GM21576 (cell line): ENCODE measurements around the gene KCNE1.

ENCODE experiments used
- ATAC-seq: cut with Tn5 transposase; IDR thresholded peaks from one replicate; pipeline ENCODE4 v1.9.1; 2021; ENCODE audit warnings: mild to moderate bottlenecking, moderate library complexity; ENCODE audit not compliant: unreplicated experiment

Gene KCNE1

DNA sequence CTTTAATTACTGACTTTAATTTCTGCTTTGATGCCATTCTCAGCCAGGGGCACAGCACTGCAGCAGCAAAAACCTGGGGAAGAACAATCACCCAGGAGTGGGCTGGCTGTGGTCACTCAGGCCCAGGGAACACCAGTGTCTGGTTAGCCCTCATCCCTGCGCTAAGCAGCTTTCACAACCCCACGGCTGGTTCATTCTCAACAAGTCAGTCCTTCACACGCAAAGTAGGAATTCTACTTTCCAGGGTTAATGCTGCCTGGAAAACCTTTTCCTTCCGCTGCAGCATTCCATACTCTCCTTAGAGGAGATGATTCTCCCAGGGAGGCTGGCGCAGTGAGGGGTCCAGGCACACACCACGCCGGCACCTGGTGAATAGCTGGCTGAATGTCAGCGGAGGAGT is 24.3 kb upstream of the KCNE1 start:
- no peak for ATAC-seq

DNA sequence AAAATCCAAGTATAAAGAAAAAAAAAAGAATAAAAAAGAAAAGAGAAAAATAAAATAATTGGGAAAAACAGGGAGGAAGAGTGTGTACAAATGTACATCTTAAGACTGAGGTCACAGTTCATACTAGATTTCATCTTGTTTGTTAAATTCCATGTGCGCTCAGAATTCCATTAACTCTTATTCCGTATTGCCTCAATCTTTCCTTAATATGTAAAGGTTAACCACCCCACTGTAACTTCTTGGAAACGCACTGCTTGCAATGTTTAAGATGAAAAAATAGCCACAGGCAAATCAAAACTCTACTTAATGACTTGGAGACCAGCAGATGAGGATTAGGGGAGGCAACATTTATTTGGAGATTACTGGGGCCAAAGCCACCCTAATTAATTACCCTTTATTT is 23.9 kb upstream of the KCNE1 start:
- no peak for ATAC-seq

DNA sequence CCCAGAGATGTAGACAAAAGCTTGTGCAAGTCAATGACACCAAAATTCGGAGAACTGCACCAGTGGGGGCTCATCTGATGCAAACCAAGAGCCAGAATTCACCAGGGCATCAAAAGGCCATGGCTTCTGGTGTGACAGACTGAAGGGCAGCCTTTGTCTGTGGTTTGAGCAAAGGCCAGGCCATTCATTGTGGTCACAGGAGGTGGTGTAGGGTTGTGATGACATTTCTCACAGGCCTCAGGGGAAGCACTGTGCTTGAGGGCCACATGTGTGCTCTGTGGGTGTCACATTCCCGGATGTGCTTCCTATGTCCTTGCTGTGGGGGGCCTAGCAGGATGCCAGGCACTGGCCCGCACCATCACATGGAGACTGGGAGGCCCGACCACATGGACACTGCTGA is 22.5 kb upstream of the KCNE1 start:
- no peak for ATAC-seq

DNA sequence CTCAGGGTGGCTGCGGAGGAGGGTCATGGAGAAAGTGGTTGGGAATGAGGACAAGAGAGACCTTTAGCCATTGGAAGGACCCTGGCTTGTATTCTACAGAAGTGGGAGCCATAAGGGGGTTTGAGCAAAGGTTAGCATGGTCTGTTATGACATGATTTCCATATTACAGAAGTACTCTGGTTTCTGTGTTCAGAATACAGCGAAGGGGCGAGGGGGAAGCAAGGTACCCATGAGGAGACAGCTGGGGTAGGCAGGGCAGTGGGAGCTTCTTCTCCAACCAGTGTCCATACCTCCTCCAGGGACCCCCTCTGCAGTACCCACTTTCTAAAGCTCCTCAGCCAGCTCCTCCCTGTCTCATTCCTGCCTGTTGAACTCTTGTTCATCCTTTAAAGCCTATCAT is 21.9 kb upstream of the KCNE1 start:
- ATAC-seq: no peak

DNA sequence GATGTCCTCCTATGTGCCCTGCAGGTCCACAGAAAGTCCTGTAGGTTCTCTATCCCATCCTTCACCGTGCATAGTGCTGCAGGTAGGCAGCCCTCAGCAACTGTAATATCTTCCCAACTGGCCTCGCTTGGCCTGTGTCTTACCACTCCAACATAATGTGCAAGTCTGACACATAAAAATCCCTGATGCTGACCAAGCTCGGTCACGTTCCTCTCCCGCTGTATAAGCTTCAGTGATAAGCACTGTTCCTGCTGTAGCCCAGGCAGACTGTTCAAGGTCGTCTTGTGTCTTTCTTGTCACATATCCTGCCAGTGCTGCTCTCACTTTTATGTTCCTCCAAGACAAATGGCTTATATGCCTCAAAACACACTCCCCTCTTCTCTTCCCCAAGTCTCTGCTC is 19.4 kb upstream of the KCNE1 start:
- no peak for ATAC-seq

DNA sequence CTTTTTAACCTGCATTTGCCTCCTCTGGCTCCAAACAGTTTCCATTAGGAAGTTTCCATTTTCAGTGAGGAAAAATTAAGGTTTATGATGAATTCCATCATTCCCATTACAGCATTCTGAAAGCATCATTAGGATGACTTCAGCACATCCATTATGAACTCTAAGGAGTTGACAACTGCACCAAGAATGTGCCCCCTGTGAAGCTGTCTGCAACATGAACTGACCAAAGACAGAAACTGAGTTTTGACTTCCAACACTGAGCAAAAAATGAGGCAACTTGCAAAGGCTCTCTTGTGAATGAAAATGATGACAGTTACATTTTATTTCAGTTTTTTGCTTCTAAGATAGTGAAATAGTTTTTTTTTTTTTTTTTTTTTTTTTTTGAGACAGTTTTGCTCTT is 18.3 kb upstream of the KCNE1 start:
- ATAC-seq: no peak

DNA sequence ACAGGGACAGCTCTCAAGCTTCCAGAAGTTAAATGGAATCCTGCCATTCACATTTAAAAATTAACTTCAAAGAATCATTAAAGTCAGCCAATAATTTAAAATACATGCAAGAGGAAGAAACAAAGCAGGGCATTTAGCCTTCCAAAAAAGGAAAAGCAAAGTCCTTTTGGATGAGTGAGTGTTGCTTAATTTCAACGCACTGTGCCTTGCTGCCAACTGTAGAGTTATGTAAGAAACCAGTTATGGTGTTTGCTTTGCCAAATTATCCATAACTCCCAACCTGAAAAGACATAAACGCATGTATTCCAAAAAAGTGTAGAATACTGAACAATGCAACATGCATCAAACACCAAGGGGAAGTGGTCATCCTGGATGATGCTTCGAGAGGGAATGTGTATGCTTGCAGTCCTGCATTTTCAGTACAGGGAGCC is 16.1 kb upstream of the KCNE1 start:
- no peak for ATAC-seq

DNA sequence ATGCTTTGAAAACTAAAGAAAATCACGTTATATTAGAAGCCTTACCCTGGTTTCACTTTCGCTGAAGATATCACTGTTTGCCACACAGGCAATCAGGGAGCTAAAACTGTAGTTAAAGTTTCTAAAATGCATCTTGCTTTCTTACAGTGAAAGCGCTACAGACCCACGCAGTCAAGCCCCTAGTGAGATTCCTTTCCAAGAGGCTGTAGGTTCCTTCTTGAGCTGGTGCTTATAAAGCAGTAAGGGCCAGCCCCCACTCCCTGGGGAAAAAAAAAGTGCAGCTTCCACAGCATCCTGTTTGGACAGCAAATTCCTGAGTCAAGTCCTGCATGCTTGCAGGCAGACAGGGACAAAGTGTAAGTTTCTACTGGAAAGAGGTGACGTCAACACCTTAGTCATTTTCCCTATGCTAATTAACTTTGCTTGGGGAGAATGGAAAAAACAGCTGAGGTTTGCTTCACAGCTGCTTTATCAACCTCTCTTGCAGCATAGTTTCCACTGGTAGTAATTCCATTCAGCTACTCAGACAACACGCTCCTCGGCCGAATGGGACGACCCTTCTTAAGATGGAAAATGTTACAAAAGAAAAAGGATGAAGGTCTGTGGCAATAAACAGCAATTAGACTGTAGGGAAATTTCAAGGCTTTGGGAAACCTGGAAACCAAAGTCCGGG is 14.7 kb upstream of the KCNE1 start:
- no peak for ATAC-seq

DNA sequence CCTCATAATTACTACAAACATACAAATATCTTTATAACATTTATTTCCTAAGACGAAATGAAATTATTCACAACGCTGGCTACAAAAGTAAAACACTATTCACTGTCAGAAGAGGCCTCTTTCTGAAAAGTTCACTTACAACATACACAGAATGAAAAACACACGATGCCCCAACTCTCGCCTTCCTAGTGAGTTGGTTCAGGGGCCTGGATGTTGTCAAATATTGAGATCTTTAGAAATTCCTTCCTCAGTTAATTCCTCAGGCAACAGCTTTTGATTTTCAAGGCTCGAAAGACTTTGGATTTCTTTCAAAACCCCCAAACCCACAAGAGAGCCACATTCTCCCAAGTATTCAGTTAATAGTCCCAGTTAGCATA is 14.2 kb upstream of the KCNE1 start:
- no peak for ATAC-seq

DNA sequence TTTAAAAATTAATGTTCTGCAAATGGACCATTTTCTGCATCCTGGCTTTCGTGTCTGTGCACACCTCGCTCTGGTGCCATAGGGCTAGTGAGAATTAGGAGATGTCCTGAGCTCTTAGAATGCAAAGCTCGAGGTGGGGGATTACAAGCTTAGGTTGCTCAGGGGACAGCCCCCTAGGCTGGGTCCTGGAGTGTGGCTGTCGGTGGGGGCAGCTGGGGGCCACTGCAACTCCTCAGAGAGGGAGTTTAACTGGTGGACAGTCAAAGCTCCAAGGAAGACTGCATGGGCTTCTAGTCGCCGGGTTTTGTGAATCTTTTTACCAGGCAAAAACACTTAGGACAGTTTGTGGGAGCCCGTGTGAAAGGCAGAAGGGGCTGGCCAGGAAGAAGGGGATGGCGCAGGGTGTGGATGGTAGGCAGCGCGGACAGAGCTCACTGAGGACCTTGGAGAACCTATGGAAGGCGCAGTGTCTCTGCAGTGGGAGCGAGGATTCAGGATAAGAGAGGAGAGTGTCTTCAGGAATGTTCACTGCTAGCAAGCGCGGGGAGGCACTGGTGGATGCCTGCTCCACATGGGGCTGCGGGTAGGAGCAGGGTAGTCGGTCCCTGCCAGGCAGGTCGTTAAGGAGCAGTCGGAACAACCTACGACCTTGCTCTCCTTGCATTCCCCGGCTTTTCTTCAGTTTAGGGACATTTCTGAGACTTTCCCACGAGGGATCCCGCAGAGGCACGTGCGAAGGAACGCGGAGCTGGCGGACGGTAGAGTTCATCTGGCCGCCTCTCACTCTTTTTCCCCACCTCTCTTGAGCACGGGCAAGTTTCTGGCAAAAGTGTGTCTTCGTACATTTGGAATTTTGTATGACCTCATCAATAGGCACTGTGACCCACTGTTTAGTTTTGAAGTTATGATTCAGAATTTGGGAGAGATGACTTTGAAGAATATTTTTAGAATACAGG is 12.9 kb upstream of the KCNE1 start:
- ATAC-seq: no peak

DNA sequence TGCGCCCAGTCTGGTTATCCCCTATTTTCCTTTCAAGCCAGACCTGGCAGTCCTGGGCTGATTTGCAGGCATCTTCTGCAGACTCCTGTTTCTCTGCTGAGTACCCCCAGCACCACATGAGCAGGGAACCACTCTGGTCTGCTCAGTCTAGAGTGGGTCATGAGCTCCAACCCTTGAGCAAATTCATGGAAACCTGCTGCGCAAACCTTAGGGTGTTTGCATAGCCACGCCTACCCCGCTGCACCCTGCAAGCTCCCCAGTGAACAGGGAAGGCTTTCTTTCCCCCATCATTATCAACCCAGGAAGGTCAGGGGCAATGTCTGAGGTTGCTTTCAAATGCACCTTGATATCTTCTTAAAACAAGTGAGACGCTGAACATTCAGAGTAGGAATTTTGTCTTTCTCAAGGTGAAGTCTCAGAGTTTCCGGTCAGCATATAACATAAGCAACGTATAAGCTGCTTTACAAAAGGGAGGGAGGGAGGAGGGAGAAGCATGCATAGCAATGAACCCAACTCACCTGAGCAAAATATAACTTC is 11.1 kb upstream of the KCNE1 start:
- no peak for ATAC-seq

DNA sequence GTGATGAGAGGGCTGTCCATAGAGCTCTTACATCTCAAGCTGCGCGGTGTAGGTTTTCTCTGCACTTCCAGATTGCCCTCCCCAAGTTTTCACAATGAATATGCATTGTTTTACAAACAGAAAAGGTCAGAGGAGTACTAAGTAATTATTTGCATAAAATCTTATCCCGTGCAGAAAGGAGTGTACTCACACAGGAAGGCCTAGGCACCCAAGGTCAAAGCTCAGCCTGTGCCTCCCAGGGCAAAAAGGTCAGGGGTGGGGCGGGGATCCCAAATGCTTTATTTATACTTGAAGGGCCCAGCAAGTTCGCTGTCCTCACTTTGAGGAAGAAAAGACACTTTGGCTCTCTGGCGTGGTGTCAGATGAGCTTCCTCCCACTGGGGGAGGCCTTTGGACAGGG is 10.3 kb upstream of the KCNE1 start:
- no peak for ATAC-seq

DNA sequence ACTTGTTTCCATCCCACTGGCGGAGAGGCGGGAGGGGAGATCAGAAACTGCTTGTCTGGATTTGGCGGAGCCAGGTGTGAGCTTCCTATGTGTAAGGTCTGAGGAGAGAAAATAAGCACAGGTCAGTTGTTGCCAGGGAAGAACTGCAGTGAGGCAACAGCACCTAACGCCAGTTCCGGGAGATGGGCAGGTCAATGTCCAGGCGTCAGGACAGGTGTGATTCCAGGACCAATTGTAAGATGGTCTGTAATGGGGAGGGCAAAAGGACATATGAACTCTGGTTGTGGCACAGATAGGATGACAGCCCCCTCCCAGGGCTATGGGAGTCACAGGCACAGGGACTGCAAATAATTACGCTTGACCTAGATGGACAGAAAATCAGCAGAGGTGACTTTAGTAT is 9.6 kb upstream of the KCNE1 start:
- no peak for ATAC-seq

DNA sequence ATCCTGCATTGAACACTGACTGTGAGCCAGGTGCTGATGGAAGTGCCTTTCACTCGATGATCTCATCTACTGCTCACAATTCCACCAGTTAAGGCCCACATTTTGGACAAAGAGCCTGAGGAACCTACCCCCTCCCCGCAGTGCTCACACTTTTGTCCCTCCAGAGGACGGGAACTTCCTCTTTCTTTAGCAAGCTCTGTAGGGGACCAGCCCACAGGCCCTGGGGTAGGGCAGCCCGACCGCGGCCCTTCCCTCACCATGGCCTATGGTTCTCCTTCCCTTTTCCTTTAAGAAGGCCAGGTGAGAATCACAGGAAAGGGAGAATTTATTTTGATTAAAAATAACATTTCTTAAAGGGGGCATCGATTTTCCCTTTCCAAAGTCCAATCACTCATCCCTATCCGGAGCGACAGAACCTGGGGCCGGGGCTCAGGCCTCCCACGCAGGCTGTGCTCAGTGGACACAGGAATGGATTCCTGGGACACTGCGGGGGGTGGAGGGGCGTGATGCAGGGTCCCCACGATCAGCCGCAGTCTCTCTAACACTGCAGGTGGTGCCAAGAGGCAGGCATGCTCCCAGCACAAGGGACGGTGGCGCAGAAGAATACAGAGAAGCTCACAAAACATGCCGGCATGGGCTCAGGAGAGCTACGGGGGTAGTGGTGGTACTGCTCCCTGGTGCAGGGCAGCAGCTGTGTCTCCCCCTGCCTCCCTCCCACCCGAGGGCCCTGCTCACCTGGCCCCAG is 8.9 kb upstream of the KCNE1 start:
- ATAC-seq: no peak

DNA sequence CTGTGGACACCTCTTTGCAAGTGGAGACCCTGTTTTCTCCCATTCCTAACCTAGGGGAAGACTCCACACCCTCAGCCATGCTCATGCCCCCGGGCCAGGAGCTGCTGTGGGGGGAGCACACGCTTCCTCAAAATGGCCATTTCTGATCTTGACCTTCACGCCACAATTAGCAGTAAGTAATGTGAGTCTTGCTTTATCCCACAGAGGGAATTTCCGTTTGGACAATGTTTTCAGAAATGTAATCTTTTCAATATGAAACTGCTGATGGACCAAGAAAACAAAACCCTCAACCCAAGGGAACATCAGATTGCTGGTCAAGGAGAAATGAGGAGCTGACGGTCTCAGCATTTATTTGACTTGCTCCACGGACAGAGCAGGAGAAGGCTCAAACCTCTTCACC is 8.3 kb upstream of the KCNE1 start:
- no peak for ATAC-seq

DNA sequence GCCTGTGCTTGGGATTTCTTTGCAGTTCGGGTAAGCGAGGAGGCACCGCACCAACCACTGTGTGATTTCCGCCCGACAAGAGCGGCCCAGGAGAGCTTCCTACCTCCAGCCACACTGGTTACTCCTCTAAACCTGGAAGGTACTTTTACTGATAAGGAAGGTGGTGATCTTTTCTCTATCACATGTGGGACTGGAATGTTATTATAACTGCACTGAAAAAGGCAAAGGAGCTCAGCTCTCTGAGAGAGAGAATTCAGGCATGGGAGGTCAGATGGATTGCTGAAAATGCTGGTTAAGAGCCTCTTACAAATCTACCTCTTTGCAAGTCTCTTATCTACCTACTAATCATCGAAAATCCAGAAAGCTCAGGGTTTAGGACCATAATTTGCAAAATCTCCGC is 7.7 kb upstream of the KCNE1 start:
- no peak for ATAC-seq

DNA sequence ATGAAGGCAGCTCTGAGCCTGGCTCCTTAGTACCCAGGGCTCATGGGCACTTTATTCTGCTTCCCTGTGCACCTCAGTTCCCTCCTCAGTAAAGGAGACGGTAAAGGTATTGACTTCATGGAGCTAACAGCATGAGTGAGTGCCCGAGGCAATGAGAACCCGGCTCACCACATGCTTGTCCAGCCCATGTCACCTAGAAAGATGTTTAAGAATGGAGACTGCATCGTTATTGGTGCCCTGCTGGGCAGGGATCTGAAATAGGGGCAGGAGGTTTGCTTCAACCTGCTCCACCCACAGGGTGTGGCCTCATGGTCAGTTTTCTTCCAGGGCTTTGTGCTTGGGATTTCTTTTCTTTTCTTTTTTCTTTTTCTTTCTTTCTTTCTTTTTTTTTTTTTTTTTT is 7.0 kb upstream of the KCNE1 start:
- ATAC-seq: no peak

DNA sequence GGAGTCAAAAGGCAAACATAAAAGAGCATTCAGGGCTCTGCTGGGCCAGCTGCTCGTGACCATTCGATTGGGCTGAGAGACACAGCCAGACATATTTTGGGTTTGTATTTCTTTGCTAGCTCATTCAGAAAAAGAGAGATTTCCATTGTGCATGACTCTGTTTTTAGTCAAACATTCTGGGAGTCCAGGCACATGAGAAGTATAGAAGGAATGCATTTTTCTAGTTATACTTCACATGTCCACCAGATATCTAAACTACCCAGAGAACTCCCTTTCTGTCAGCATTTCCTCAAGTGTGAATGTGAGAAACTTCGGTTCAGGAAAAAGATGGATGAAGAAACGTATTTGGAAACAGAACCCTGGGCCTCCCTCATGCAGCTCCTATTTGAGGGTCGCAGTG is 6.3 kb upstream of the KCNE1 start:
- ATAC-seq: no peak

DNA sequence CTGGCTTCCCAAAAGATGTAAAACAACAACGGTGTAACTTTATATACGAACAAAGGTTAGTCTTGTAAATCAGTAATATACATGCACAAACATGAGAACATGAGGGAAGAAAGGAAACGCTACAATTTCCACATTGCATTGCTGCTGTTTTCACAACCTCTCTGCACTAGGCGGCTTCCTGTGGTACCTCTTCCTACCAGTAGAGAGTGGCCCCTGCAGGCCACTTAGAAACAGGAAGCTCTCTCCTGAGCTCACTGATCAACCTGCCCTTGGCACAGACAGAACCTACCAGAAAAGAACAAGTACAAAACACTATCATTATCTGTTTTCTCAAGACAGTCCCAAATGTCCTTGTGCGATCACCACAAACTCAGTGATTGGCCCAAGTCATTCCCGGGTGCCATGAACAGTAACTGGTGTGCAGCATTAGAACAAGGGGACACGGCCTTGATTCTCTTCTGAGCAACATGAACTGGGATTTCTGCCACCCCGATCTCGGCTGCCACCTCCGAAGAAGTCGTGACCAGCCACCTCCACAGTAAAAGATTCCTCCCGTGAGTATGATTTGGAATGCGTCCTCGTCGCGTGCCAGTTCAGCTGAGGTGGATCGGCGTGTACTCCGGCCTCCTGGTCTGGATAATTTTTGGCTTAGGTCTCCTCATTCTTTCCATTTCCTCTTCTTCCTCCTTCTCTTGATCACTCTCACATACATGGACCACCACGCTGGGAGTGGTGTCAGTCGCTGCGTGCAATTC is 5.7 kb upstream of the KCNE1 start:
- no peak for ATAC-seq

DNA sequence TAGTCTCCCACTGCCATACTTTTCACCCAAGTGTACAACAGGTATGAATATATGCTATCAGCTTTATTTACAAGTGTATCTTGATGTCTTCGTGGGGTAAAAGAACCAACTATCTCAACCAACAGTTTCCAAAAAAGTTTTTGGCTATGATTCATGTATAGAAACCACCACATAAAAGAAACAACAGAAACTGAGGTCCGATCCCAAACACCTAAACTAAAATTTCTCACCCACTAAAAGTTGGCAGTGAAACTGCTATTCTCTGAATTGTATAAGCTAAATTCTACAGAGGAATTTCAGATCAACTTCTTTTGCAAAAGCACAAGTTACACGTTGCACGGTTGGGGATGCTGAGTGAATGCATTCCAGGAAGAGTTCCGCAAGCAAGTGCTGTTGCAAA is 5.0 kb upstream of the KCNE1 start:
- no peak for ATAC-seq
